HG02943 (cell line): ENCODE data around the gene ADGRB3.
"Not testable (repeated sequence)": the region's sequence is repeated elsewhere in the genome, so short reads cannot be mapped to it uniquely, and the experiment has no call there.

ENCODE experiments used
- ATAC-seq: cut with Tn5 transposase; IDR thresholded peaks from one replicate; pipeline ENCODE4 v1.9.1; 2021; ENCODE audit warnings: mild to moderate bottlenecking, low read depth, moderate library complexity; ENCODE audit not compliant: unreplicated experiment

Gene ADGRB3

GRCh38 chr6:68732423-68732822 is 97.3 kb downstream of the ADGRB3 start:
- no peak for ATAC-seq

GRCh38 chr6:68735866-68736265 is 100.8 kb downstream of the ADGRB3 start:
- no peak for ATAC-seq

- ATAC-seq = no peak
These were observed 102.0 kb downstream of the ADGRB3 start for GRCh38 chr6:68737061-68737460.

- no peak for ATAC-seq
These were observed 103.0 kb downstream of the ADGRB3 start for GRCh38 chr6:68738039-68738438.

GRCh38 chr6:68740828-68741500 is 105.9 kb downstream of the ADGRB3 start:
- ATAC-seq = peak; percentile 51

GRCh38 chr6:68741501-68742386 is 106.7 kb downstream of the ADGRB3 start:
- ATAC-seq = peak; percentile 10

GRCh38 chr6:68743099-68743498 is 108.0 kb downstream of the ADGRB3 start:
- ATAC-seq = no peak

- not testable (repeated sequence) for ATAC-seq
These were observed 109.3 kb downstream of the ADGRB3 start for GRCh38 chr6:68744376-68744775.

GRCh38 chr6:68746376-68746775 is 111.3 kb downstream of the ADGRB3 start:
- no peak for ATAC-seq

GRCh38 chr6:68747110-68747790 is 112.2 kb downstream of the ADGRB3 start:
- no peak for ATAC-seq

GRCh38 chr6:68747832-68748231 is 112.8 kb downstream of the ADGRB3 start:
- ATAC-seq = not testable (repeated sequence)

- ATAC-seq = no peak
These were observed 119.7 kb downstream of the ADGRB3 start for GRCh38 chr6:68754681-68755213.

GRCh38 chr6:68756454-68757375 is 121.6 kb downstream of the ADGRB3 start:
- ATAC-seq = no peak

- ATAC-seq = no peak
These were observed 122.7 kb downstream of the ADGRB3 start for GRCh38 chr6:68757821-68758220.

GRCh38 chr6:68758559-68758958 is 123.5 kb downstream of the ADGRB3 start:
- ATAC-seq = no peak

- no peak for ATAC-seq
These were observed 125.4 kb downstream of the ADGRB3 start for GRCh38 chr6:68760485-68760884.

GRCh38 chr6:68760941-68761676 is 126.0 kb downstream of the ADGRB3 start:
- ATAC-seq = no peak

GRCh38 chr6:68761985-68762384 is 126.9 kb downstream of the ADGRB3 start:
- no peak for ATAC-seq

- ATAC-seq = no peak
These were observed 136.3 kb downstream of the ADGRB3 start for GRCh38 chr6:68771426-68771825.
